ENCODE data around the gene TRIM44.
"Not testable (repeated sequence)": the region's sequence is repeated elsewhere in the genome, so short reads cannot be mapped to it uniquely, and the experiment has no call there.

- not testable (repeated sequence) for TF ChIP-seq CTCF (IDR thresholded peaks at IDR 0.05 in 8 of 11, conservative IDR thresholded peaks at IDR 0.05 in 3 of 11); POLR2AphosphoS5 (IDR thresholded peaks at IDR 0.05)
These were observed 116.4 kb downstream of the TRIM44 start for GRCh38 chr11:35778943-35779342.

Measured in spleen (tissue), 7 donors.